ENCODE results near the gene S100A11.

The S100A11 gene

GRCh38 chr1:152048416-152049009, 11.7 kb upstream of the S100A11 start:
- TF ChIP-seq CTCF (IDR thresholded peaks at IDR 0.05; ENCODE audit: borderline replicate concordance, insufficient read depth, low read depth, low read length) = no peak
- H3K4me3 ChIP-seq (ENCODE audit: low read depth, low read length) = no peak overlapping the region

GRCh38 chr1:152047730-152048415, 11.1 kb upstream of the S100A11 start:
- peak overlapping the region; percentile 11 for H3K4me3 ChIP-seq (ENCODE audit: low read depth, low read length)

GRCh38 chr1:152047413-152047729, 10.6 kb upstream of the S100A11 start:
- no peak for TF ChIP-seq CTCF (IDR thresholded peaks at IDR 0.05; ENCODE audit: borderline replicate concordance, insufficient read depth, low read depth, low read length)
- H3K4me3 ChIP-seq (ENCODE audit: low read depth, low read length) = no peak overlapping the region

More at GRCh38 chr1:152047730-152048415, 11.1 kb upstream of the S100A11 start:
- peak; percentile 68 for TF ChIP-seq CTCF (IDR thresholded peaks at IDR 0.05; ENCODE audit: borderline replicate concordance, insufficient read depth, low read depth, low read length)

- no peak for TF ChIP-seq CTCF (IDR thresholded peaks at IDR 0.05; ENCODE audit: borderline replicate concordance, insufficient read depth, low read depth, low read length)
- H3K4me3 ChIP-seq (ENCODE audit: low read depth, low read length) = no peak overlapping the region
Observed at GRCh38 chr1:152044386-152044785, 7.6 kb upstream of the S100A11 start.

GRCh38 chr1:152043870-152044269, 7.1 kb upstream of the S100A11 start:
- H3K4me3 ChIP-seq (ENCODE audit: low read depth, low read length) = no peak overlapping the region
- no peak for TF ChIP-seq CTCF (IDR thresholded peaks at IDR 0.05; ENCODE audit: borderline replicate concordance, insufficient read depth, low read depth, low read length)

- no peak overlapping the region for H3K4me3 ChIP-seq (ENCODE audit: low read depth, low read length)
- TF ChIP-seq CTCF (IDR thresholded peaks at IDR 0.05; ENCODE audit: borderline replicate concordance, insufficient read depth, low read depth, low read length) = no peak
Observed at GRCh38 chr1:152042030-152042429, 5.2 kb upstream of the S100A11 start.

- no peak for TF ChIP-seq CTCF (IDR thresholded peaks at IDR 0.05; ENCODE audit: borderline replicate concordance, insufficient read depth, low read depth, low read length)
- H3K4me3 ChIP-seq (ENCODE audit: low read depth, low read length) = no peak overlapping the region
Observed at GRCh38 chr1:152039886-152040285, 3.1 kb upstream of the S100A11 start.
